SK-N-SH (cell line): ENCODE measurements around the gene TCP1. TPM values are rescaled to one million over a fixed set of nuclear protein-coding genes. Genes with fewer than 3 reads are reported as not detected.

Experiments
- CTCF ChIA-PET: fragments of 300-600, 350-600 bp; formaldehyde crosslinking; extraction: SDS; loops from one replicate; lab custom pipeline; 2021; lab: Yijun Ruan, JAX
- POLR2A ChIA-PET: fragments of 350-600 bp; sonication (Branson Sonifier 250); formaldehyde crosslinking; extraction: SDS; loops from one replicate; lab custom pipeline; 2020; ENCODE audit warnings: antibody characterized with exemption, inconsistent platforms; lab: Yijun Ruan, JAX
- DNase-seq: peaks from one replicate; pipeline ENCODE4 v3.0.0; 2012
- H2AFZ ChIP-seq: fragments of 200-600 bp; sonication (generic); 2 replicates; pipeline ENCODE4 v1.8.1; 2016; ENCODE audit warnings: antibody characterized with exemption, mild to moderate bottlenecking, low read depth
- H3F3A ChIP-seq: fragments of 200-600 bp; sonication (generic); replicated peaks from 2 replicates; pipeline ENCODE3; 2016; ENCODE audit warnings: antibody characterized with exemption, mild to moderate bottlenecking; ENCODE audit not compliant: insufficient read depth
- H3K27ac ChIP-seq, 2 experiments: fragments of 200-500 bp in 1 of 2; fragments of 200-600 bp in 1 of 2; sonication (Bioruptor generic) in 1 of 2; sonication (generic), shearing (Covaris generic) in 1 of 2; 2 replicates each; pipeline versions ENCODE4 v1.5.1 to v1.6.1; 2014 to 2016; ENCODE audit warnings: low read depth in 2 of 2, inconsistent platforms in 1 of 2, low read length in 1 of 2, mild to moderate bottlenecking in 1 of 2, mixed read lengths in 1 of 2
- H3K27me3 ChIP-seq: fragments of 200-600 bp; sonication (generic), shearing (Covaris generic); 2 replicates; pipeline ENCODE4 v1.6.1; 2016; ENCODE audit warnings: mixed run types; ENCODE audit not compliant: insufficient read depth
- H3K36me3 ChIP-seq, 2 experiments: fragments of 200-500 bp in 1 of 2; fragments of 200-600 bp in 1 of 2; sonication (Bioruptor generic) in 1 of 2; sonication (generic) in 1 of 2; replicated peaks in 1 of 2; 2 replicates each; pipeline versions ENCODE3 to v1.5.1; 2014 to 2016; ENCODE audit warnings: low read length in 1 of 2, mild to moderate bottlenecking in 1 of 2; ENCODE audit not compliant: insufficient read depth in 2 of 2, control insufficient read depth in 1 of 2
- H3K4me1 ChIP-seq, 2 experiments: fragments of 200-500 bp in 1 of 2; fragments of 200-600 bp in 1 of 2; sonication (Bioruptor generic) in 1 of 2; sonication (generic), shearing (Covaris generic) in 1 of 2; 2 replicates each; pipeline versions ENCODE4 v1.5.1 to v1.6.1; 2014 to 2016; ENCODE audit warnings: low read depth in 1 of 2, low read length in 1 of 2, mixed run types in 1 of 2; ENCODE audit not compliant: insufficient read depth in 2 of 2, control insufficient read depth in 1 of 2
- H3K4me2 ChIP-seq: fragments of 200-600 bp; sonication (generic), shearing (Covaris generic); 2 replicates; pipeline ENCODE4 v1.6.1; 2017; ENCODE audit warnings: mixed run types
- H3K4me3 ChIP-seq, 2 experiments: fragments of 200-500 bp in 1 of 2; fragments of 200-600 bp in 1 of 2; sonication (Bioruptor generic) in 1 of 2; sonication (generic), shearing (Covaris generic) in 1 of 2; 2 replicates each; pipeline versions ENCODE4 v1.5.1 to v1.8.1; 2014 to 2016; ENCODE audit warnings: low read depth in 2 of 2, inconsistent platforms in 1 of 2, low read length in 1 of 2, mild to moderate bottlenecking in 1 of 2, mixed read lengths in 1 of 2, moderate library complexity in 1 of 2
- H3K79me2 ChIP-seq: fragments of 200-600 bp; sonication (generic); 2 replicates; pipeline ENCODE4 v1.8.1; 2017; ENCODE audit warnings: mild to moderate bottlenecking; ENCODE audit not compliant: insufficient read depth
- H3K9ac ChIP-seq: fragments of 200-600 bp; sonication (generic); 2 replicates; pipeline ENCODE4 v1.6.1; 2017; ENCODE audit warnings: mixed run types
- H3K9me2 ChIP-seq: fragments of 200-600 bp; sonication (generic); 2 replicates; pipeline ENCODE4 v1.6.1; 2017; ENCODE audit warnings: mixed run types
- H3K9me3 ChIP-seq: fragments of 200-600 bp; sonication (generic); 2 replicates; pipeline ENCODE4 v1.6.1; 2017; ENCODE audit warnings: mixed run types, mild to moderate bottlenecking, moderate library complexity
- H4K20me1 ChIP-seq: fragments of 200-600 bp; sonication (generic); 2 replicates; pipeline ENCODE4 v1.6.1; 2017; ENCODE audit warnings: mild to moderate bottlenecking, mixed run types; ENCODE audit not compliant: insufficient read depth
- CHD2 ChIP-seq: fragments of 150-350 bp; IDR thresholded peaks from 2 replicates; pipeline ENCODE4 v1.6.1; 2018; ENCODE audit warnings: low read length; ENCODE audit not compliant: partially characterized antibody
- CTCF ChIP-seq: fragments of 200-600 bp; sonication (generic); IDR thresholded peaks from 2 replicates; pipeline ENCODE4 v1.6.1; 2017; ENCODE audit warnings: antibody characterized with exemption, mild to moderate bottlenecking, moderate library complexity
- ELF1 ChIP-seq: IDR thresholded peaks from 2 replicates; pipeline ENCODE4 v1.4.0; 2012
- EZH2phosphoT487 ChIP-seq: fragments of 200-600 bp; sonication (generic); IDR thresholded peaks from 2 replicates; pipeline ENCODE4 v1.6.1; 2017; ENCODE audit warnings: low read depth, mixed run types, mild to moderate bottlenecking, antibody characterized with exemption, moderate library complexity, borderline replicate concordance
- FOSL2 ChIP-seq: IDR thresholded peaks from 2 replicates; pipeline ENCODE4 v1.4.0; 2012; ENCODE audit warnings: low read depth, mild to moderate bottlenecking, moderate library complexity, borderline replicate concordance
- GABPA ChIP-seq: IDR thresholded peaks from 2 replicates; pipeline ENCODE4 v1.4.0; 2012; ENCODE audit warnings: low read depth, mild to moderate bottlenecking
- MXI1 ChIP-seq: IDR thresholded peaks from 2 replicates; pipeline ENCODE4 v1.6.1; 2012; ENCODE audit warnings: mild to moderate bottlenecking, low read depth, low read length, improper control_type of control experiment
- NRF1 ChIP-seq: IDR thresholded peaks from 2 replicates; pipeline ENCODE4 v1.6.1; 2012; ENCODE audit warnings: low read depth, mild to moderate bottlenecking, low read length
- POLR2AphosphoS5 ChIP-seq: IDR thresholded peaks from 2 replicates; pipeline ENCODE4 v1.6.1; 2012; ENCODE audit warnings: low read depth, low read length
- RCOR1 ChIP-seq: fragments of 150-350 bp; IDR thresholded peaks from 2 replicates; pipeline ENCODE4 v1.6.1; 2017; ENCODE audit warnings: antibody characterized with exemption, low read length
- RFX5 ChIP-seq: IDR thresholded peaks from 2 replicates; pipeline ENCODE4 v1.6.1; 2012; ENCODE audit warnings: mild to moderate bottlenecking, improper control_type of control experiment, low read length
- SMC3 ChIP-seq: IDR thresholded peaks from 2 replicates; pipeline ENCODE4 v1.6.1; 2012; ENCODE audit warnings: low read depth, low read length, improper control_type of control experiment
- TAF1 ChIP-seq: IDR thresholded peaks from 2 replicates; pipeline ENCODE4 v1.6.1; 2012; ENCODE audit warnings: low read depth, mild to moderate bottlenecking, low read length, moderate library complexity, borderline replicate concordance
- TCF12 ChIP-seq: IDR thresholded peaks from 2 replicates; pipeline ENCODE4 v1.4.0; 2012
- TEAD4 ChIP-seq: IDR thresholded peaks from 2 replicates; pipeline ENCODE4 v1.4.0; 2012; ENCODE audit warnings: mild to moderate bottlenecking, borderline replicate concordance; ENCODE audit not compliant: insufficient read depth
- WGBS: methylation state at CpG from one replicate; pipeline ENCODE4 v1.1.6; 2017; ENCODE audit warnings: low lambda C conversion rate; 5-methylcytosine and 5-hydroxymethylcytosine counted together
- polyA plus RNA-seq, 3 experiments: library from polyadenylated mRNA; depleted of rRNA; stranded (reverse); fragments of >200 nt; gene quantifications; 2 replicates each; pipeline ENCODE4 v1.2.3, GENCODE V29; 2012
- TF ChIP-seq, protein P1 (sequence below): IDR thresholded peaks from 2 replicates; pipeline ENCODE4 v1.4.0; 2012; ENCODE audit warnings: low read depth, borderline replicate concordance
- TF ChIP-seq, protein P2 (sequence below): IDR thresholded peaks from 2 replicates; pipeline ENCODE4 v1.4.0; 2012; ENCODE audit warnings: low read depth, borderline replicate concordance

Gene TCP1
- polyA plus RNA-seq, 1 of the 3 experiments (the other 2 are of a cell fraction) = 154 TPM

- Histone ChIP-seq H3K36me3 (peaks cover 90 to 96% of the 10 kb centered on the region in 2 experiments), H4K20me1 (peaks cover under 1% of the 10 kb centered on the region; the same call in 1 of the 2 replicates), H3K27me3 (no peaks in the 10 kb centered on the region), H3K9ac (no peak overlapping the region), H3K79me2 (peaks cover 86% of the 10 kb centered on the region), H3K9me3 (no peaks in the 10 kb centered on the region), H3F3A (peaks cover 15% of the 10 kb centered on the region), H3K9me2 (no peaks in the 10 kb centered on the region), H3K4me2 (no peak overlapping the region), H2AFZ (no peak overlapping the region), H3K4me3 (no peak overlapping the region), H3K4me1 (no peaks in the 10 kb centered on the region), H3K27ac (no peak overlapping the region)
- ChIA-PET POLR2A (no interaction called here), CTCF (no interaction called here)
- 89% methylated on average over 7 of the region's 7 CpGs for WGBS
- TF ChIP-seq, protein P1, sequence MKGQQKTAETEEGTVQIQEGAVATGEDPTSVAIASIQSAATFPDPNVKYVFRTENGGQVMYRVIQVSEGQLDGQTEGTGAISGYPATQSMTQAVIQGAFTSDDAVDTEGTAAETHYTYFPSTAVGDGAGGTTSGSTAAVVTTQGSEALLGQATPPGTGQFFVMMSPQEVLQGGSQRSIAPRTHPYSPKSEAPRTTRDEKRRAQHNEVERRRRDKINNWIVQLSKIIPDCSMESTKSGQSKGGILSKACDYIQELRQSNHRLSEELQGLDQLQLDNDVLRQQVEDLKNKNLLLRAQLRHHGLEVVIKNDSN = no peak
- TF ChIP-seq TEAD4 (no peak), CTCF (no peak), GABPA (no peak), NRF1 (no peak), RFX5 (no peak)
- DNase-seq = no peak
These were observed 44.3 kb downstream of the TCP1 start for GRCh38 chr6:159745081-159745480.

DNA sequence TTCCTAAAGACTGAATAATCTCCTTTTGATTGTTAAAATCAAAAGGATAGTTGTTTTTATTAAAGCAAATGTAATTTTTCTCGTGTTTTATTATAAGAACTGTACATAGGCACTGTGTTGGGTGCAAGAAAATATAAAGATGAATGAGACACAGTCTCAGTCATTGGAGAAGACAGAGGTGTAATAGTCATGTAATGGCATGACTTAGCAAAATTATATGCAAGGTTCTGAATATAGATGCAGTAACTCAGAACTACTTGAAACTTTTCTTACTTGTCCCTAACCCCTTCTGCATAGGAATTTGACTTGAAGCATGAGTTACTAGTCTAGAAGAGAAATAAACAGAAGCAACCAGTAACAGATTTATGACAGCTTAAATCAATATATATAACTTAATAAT is 47.2 kb downstream of the TCP1 start:
- Histone ChIP-seq H3K4me2 (no peak overlapping the region), H3K36me3 (peaks cover 78 to 95% of the 10 kb centered on the region in 2 experiments), H4K20me1 (peaks cover 23% of the 10 kb centered on the region), H3K9me3 (no peaks in the 10 kb centered on the region), H3K9ac (no peak overlapping the region), H3K9me2 (no peaks in the 10 kb centered on the region), H2AFZ (no peak overlapping the region), H3K4me1 (no peaks in the 10 kb centered on the region; a peak in 1 of 4 replicates), H3K27me3 (no peaks in the 10 kb centered on the region), H3K79me2 (peaks cover 93% of the 10 kb centered on the region), H3F3A (peaks cover 14% of the 10 kb centered on the region), H3K27ac (no peak overlapping the region), H3K4me3 (no peak overlapping the region)
- no peak for DNase-seq
- CTCF ChIA-PET = interaction anchor here (0.7 kb wide), 1 partner anchor 16 kb away, joined by 3 read pairs; no protein-coding TSS in a partner anchor
- 59% methylated on average over 1 of the region's 1 CpG for WGBS
- no peak for TF ChIP-seq MXI1
- TF ChIP-seq TAF1 = no peak
- TF ChIP-seq SMC3 = no peak
- TF ChIP-seq, protein P1 = no peak
- TF ChIP-seq EZH2phosphoT487 = no peak
- TF ChIP-seq TEAD4 = no peak
- TF ChIP-seq RCOR1 = no peak
- no peak for TF ChIP-seq CHD2
- no peak for TF ChIP-seq ELF1
- TF ChIP-seq GABPA = no peak
- TF ChIP-seq, protein P2, sequence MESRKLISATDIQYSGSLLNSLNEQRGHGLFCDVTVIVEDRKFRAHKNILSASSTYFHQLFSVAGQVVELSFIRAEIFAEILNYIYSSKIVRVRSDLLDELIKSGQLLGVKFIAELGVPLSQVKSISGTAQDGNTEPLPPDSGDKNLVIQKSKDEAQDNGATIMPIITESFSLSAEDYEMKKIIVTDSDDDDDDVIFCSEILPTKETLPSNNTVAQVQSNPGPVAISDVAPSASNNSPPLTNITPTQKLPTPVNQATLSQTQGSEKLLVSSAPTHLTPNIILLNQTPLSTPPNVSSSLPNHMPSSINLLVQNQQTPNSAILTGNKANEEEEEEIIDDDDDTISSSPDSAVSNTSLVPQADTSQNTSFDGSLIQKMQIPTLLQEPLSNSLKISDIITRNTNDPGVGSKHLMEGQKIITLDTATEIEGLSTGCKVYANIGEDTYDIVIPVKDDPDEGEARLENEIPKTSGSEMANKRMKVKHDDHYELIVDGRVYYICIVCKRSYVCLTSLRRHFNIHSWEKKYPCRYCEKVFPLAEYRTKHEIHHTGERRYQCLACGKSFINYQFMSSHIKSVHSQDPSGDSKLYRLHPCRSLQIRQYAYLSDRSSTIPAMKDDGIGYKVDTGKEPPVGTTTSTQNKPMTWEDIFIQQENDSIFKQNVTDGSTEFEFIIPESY = no peak
- no peak for TF ChIP-seq POLR2AphosphoS5
- no peak for TF ChIP-seq FOSL2
- TF ChIP-seq TCF12 = no peak
- no peak for TF ChIP-seq RFX5
- POLR2A ChIA-PET = no interaction called here
